Keratinocyte (primary cell): ENCODE results near the gene AP1M1. TPM values are rescaled to one million over a fixed set of nuclear protein-coding genes. Genes with fewer than 3 reads are reported as not detected.

ENCODE experiments used
- DNase-seq: peaks from one replicate; pipeline ENCODE4 v3.0.0-alpha.2; 2011; ENCODE audit warnings: low read depth, missing footprints, low spot score
- FAIRE-seq: peaks from 2 replicates; lab custom pipeline; 2011; peaks lifted over from hg19 to GRCh38; lab: Jason Lieb, UNC
- H2AFZ ChIP-seq: 2 replicates; pipeline ENCODE4 v1.6.0; 2012; ENCODE audit warnings: low read length, control low read depth, inconsistent platforms; ENCODE audit not compliant: control insufficient read depth
- H3K27ac ChIP-seq: 2 replicates; pipeline ENCODE4 v1.5.1; 2011; ENCODE audit warnings: low read length; ENCODE audit not compliant: control insufficient read depth, insufficient read depth
- H3K27me3 ChIP-seq: 3 replicates; pipeline ENCODE4 v1.6.0; 2011; ENCODE audit warnings: low read length; ENCODE audit not compliant: control insufficient read depth, insufficient read depth; ENCODE audit errors: extremely low read depth
- H3K36me3 ChIP-seq, 2 experiments: 2 replicates in 1 of 2; 3 replicates in 1 of 2; pipeline ENCODE4 v1.5.1; 2011; ENCODE audit warnings: low read length in 2 of 2, mild to moderate bottlenecking in 1 of 2; ENCODE audit not compliant: control insufficient read depth in 2 of 2, insufficient read depth in 2 of 2; ENCODE audit errors: extremely low read depth in 1 of 2
- H3K4me1 ChIP-seq: 3 replicates; pipeline ENCODE4 v1.5.1; 2011; ENCODE audit warnings: low read length; ENCODE audit not compliant: control insufficient read depth, insufficient read depth; ENCODE audit errors: extremely low read depth
- H3K4me2 ChIP-seq: 3 replicates; pipeline ENCODE4 v1.6.0; 2011; ENCODE audit warnings: low read depth, low read length; ENCODE audit not compliant: control insufficient read depth, insufficient read depth; ENCODE audit errors: extremely low read depth
- H3K4me3 ChIP-seq, 3 experiments: fragments of 200-600 bp in 1 of 3; sonication (generic) in 1 of 3; 2 replicates in 2 of 3; 3 replicates in 1 of 3; pipeline ENCODE4 v1.5.1; 2011 to 2016; ENCODE audit warnings: low read length in 3 of 3, mild to moderate bottlenecking in 3 of 3, control low read depth in 2 of 3, inconsistent platforms in 1 of 3, low read depth in 1 of 3, mixed read lengths in 1 of 3, mixed run types in 1 of 3, moderate library complexity in 1 of 3; ENCODE audit not compliant: control insufficient read depth in 2 of 3, insufficient read depth in 2 of 3; ENCODE audit errors: extremely low read depth in 1 of 3
- H3K79me2 ChIP-seq: 2 replicates; pipeline ENCODE4 v1.6.0; 2012; ENCODE audit warnings: low read length; ENCODE audit not compliant: control insufficient read depth, insufficient read depth
- H3K9ac ChIP-seq: 3 replicates; pipeline ENCODE4 v1.6.0; 2011; ENCODE audit warnings: low read length; ENCODE audit not compliant: control insufficient read depth, insufficient read depth; ENCODE audit errors: extremely low read depth
- H3K9me1 ChIP-seq: 3 replicates; pipeline ENCODE4 v1.6.0; 2011; ENCODE audit warnings: low read length; ENCODE audit not compliant: control insufficient read depth, insufficient read depth; ENCODE audit errors: extremely low read depth
- H3K9me3 ChIP-seq: 2 replicates; pipeline ENCODE4 v1.5.1; 2012; ENCODE audit warnings: low read depth, low read length; ENCODE audit not compliant: control insufficient read depth
- H4K20me1 ChIP-seq: 3 replicates; pipeline ENCODE4 v1.6.0; 2011; ENCODE audit warnings: low read length; ENCODE audit not compliant: control insufficient read depth, insufficient read depth; ENCODE audit errors: extremely low read depth
- EZH2 ChIP-seq: IDR thresholded peaks from one replicate; pipeline ENCODE4 v1.6.1; 2012; ENCODE audit warnings: inconsistent platforms, mild to moderate bottlenecking, low read length, moderate library complexity
- dilution Hi-C: fragments of 300-500 bp; cut with MboI; formaldehyde crosslinking; loops from one replicate; pipeline ENCODE4 v1.7.0; 2020; ENCODE audit warnings: low sequenced_read_pairs; ENCODE audit not compliant: extremely low pct_ligation_motif_present
- polyA plus RNA-seq, 5 experiments: library from polyadenylated mRNA; depleted of rRNA in 3 of 5; stranded (reverse) in 3 of 5; stranded (forward) in 1 of 5; unstranded in 1 of 5; fragments of >200 nt; gene quantifications; 1 replicate in 1 of 5; 2 replicates in 3 of 5; 3 replicates in 1 of 5; pipeline versions ENCODE4 v1.2.1 to v1.2.3, GENCODE V29; 2011 to 2012; ENCODE audit warnings: missing spikeins in 2 of 5, low read depth in 1 of 5, low replicate concordance in 1 of 5
- TF ChIP-seq, protein P1 (sequence below), 3 experiments: IDR thresholded peaks in 1 of 3; conservative IDR thresholded peaks in 1 of 3; optimal IDR thresholded peaks in 1 of 3; 2 replicates in 2 of 3; 3 replicates in 1 of 3; pipeline versions ENCODE3 to v1.5.1; 2011; ENCODE audit warnings: low read length in 3 of 3, mild to moderate bottlenecking in 3 of 3, moderate library complexity in 2 of 3, control low read depth in 1 of 3, inconsistent platforms in 1 of 3; ENCODE audit not compliant: insufficient read depth in 2 of 3; ENCODE audit errors: extremely low read depth in 1 of 3

Gene AP1M1
- polyA plus RNA-seq, 1 donor (not counting 4 experiments of a cell fraction or from before 2014, with no cell fraction given): 27.7 TPM

GRCh38 chr19:16233081-16233776 lies 35.5 kb downstream of the AP1M1 start:
- dilution Hi-C loops: no loop called here
- H3K27me3 ChIP-seq: no peaks in the 10 kb centered on the region
- H3K4me3 ChIP-seq: no peak overlapping the region
- no peaks in the 10 kb centered on the region for H3K4me1 ChIP-seq
- no peaks in the 10 kb centered on the region for H3K9me1 ChIP-seq
- H2AFZ ChIP-seq: no peak overlapping the region
- no peak for TF ChIP-seq EZH2
- TF ChIP-seq, protein P1, sequence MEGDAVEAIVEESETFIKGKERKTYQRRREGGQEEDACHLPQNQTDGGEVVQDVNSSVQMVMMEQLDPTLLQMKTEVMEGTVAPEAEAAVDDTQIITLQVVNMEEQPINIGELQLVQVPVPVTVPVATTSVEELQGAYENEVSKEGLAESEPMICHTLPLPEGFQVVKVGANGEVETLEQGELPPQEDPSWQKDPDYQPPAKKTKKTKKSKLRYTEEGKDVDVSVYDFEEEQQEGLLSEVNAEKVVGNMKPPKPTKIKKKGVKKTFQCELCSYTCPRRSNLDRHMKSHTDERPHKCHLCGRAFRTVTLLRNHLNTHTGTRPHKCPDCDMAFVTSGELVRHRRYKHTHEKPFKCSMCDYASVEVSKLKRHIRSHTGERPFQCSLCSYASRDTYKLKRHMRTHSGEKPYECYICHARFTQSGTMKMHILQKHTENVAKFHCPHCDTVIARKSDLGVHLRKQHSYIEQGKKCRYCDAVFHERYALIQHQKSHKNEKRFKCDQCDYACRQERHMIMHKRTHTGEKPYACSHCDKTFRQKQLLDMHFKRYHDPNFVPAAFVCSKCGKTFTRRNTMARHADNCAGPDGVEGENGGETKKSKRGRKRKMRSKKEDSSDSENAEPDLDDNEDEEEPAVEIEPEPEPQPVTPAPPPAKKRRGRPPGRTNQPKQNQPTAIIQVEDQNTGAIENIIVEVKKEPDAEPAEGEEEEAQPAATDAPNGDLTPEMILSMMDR (optimal IDR thresholded peaks at IDR 0.05 in 1 of 3, IDR thresholded peaks at IDR 0.05 in 1 of 3, conservative IDR thresholded peaks at IDR 0.05 in 1 of 3; ENCODE audit: extremely low read depth in 1 of 3, insufficient read depth in 2 of 3, low read length in 3 of 3): no peak
- DNase-seq (no peak), FAIRE-seq (no peak)
- H4K20me1 ChIP-seq: no peaks in the 10 kb centered on the region
- peaks cover 26 to 30% of the 10 kb centered on the region in 2 experiments for H3K36me3 ChIP-seq
- H3K79me2 ChIP-seq: no peaks in the 10 kb centered on the region
- H3K27ac ChIP-seq: no peak overlapping the region
- H3K9me3 ChIP-seq: no peaks in the 10 kb centered on the region
- H3K4me2 ChIP-seq: no peak overlapping the region
- H3K9ac ChIP-seq: no peak overlapping the region

DNA sequence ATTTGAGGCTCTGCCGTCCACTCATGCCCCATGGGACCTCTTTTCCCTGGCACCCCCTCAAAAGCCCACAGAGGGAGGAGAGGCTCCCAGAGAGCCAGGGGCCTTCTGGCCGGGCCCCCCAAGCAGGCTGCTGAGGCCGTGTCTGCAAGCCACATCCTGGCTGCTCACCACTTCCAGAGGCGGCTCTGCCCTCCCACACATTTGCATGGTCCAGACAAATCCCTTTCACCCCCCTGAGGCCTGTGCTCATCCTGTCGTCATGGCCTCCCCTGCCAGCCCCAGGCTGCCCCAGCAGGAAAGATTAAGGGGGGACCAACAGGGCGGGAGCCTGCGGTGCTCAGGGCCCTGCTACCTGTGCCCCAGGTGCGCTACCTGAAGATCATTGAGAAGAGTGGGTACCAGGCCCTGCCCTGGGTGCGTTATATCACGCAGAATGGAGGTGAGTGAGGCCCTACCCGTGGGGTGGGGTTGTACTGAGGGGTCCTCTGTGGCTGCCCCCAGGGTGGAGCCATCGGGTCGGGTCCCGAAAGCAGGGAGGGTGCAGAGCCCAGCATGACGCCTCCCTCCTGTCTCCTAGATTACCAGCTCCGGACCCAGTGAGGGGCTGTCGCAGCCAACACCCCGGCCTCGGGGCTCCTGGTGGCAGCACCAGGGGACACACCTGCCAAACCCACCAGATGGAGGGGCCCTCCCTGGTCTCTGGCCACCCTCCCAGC lies 36.3 kb downstream of the AP1M1 start:
- no peaks in the 10 kb centered on the region for H3K9me3 ChIP-seq
- H3K4me2 ChIP-seq: no peak overlapping the region
- H3K4me1 ChIP-seq: no peaks in the 10 kb centered on the region
- no peak overlapping the region for H2AFZ ChIP-seq
- no peaks in the 10 kb centered on the region for H3K27me3 ChIP-seq
- H3K79me2 ChIP-seq: no peaks in the 10 kb centered on the region
- H3K27ac ChIP-seq: no peak overlapping the region
- H3K4me3 ChIP-seq: no peak overlapping the region
- no peaks in the 10 kb centered on the region for H3K9me1 ChIP-seq
- FAIRE-seq: no peak
- TF ChIP-seq, protein P1 (optimal IDR thresholded peaks at IDR 0.05 in 1 of 3, IDR thresholded peaks at IDR 0.05 in 1 of 3, conservative IDR thresholded peaks at IDR 0.05 in 1 of 3; ENCODE audit: extremely low read depth in 1 of 3, insufficient read depth in 2 of 3, low read length in 3 of 3): no peak
- no peak for TF ChIP-seq EZH2
- H3K36me3 ChIP-seq: peaks cover 23 to 25% of the 10 kb centered on the region in 2 experiments
- no peaks in the 10 kb centered on the region for H4K20me1 ChIP-seq
- dilution Hi-C loops: no loop called here
- no peak overlapping the region for H3K9ac ChIP-seq
- no peak for DNase-seq
